GM10266 (cell line): ENCODE measurements around the gene ABCC11.

ENCODE experiments used
- DNase-seq: peaks from one replicate; pipeline ENCODE4 v3.0.0; 2012; ENCODE audit errors: extremely low spot score
- TF ChIP-seq, protein P1 (sequence below): IDR thresholded peaks from 2 replicates; pipeline ENCODE4 v1.5.1; 2012; ENCODE audit warnings: mild to moderate bottlenecking, low read depth; ENCODE audit not compliant: control insufficient read depth, insufficient read depth; ENCODE audit errors: missing control alignments

ABCC11 gene

DNA sequence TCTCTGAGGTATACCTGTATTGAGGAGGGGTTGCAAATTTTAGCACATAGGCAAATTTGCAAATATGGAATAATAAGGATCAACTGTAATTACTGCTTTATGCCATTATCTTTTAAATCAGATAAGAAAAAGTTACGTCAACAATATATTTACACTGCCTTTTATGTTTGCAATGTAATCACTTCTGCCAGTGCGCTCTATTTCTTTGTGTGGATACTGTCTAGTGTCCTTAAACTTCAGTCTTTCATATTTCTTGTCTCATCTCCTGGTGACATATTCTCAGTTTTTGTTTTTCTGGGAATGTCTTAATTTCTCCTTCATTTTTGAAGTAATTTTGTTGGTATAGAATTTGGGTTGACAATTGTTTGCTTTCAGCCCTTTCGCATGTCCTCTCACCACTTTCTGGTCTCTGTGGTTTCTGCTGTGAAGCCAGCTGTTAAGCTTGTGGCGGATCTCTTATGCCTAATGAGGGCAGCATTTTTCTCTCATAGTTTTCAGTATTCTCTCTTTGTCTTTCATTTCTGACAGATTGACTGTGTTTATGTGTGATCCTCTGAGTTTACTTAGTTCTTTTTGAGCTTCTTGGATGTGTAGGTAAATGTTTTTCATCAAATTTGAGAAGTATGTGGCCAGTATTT lies 37.6 kb upstream of the ABCC11 start:
- TF ChIP-seq, protein P1, sequence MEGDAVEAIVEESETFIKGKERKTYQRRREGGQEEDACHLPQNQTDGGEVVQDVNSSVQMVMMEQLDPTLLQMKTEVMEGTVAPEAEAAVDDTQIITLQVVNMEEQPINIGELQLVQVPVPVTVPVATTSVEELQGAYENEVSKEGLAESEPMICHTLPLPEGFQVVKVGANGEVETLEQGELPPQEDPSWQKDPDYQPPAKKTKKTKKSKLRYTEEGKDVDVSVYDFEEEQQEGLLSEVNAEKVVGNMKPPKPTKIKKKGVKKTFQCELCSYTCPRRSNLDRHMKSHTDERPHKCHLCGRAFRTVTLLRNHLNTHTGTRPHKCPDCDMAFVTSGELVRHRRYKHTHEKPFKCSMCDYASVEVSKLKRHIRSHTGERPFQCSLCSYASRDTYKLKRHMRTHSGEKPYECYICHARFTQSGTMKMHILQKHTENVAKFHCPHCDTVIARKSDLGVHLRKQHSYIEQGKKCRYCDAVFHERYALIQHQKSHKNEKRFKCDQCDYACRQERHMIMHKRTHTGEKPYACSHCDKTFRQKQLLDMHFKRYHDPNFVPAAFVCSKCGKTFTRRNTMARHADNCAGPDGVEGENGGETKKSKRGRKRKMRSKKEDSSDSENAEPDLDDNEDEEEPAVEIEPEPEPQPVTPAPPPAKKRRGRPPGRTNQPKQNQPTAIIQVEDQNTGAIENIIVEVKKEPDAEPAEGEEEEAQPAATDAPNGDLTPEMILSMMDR: no peak
- no peak for DNase-seq

DNA sequence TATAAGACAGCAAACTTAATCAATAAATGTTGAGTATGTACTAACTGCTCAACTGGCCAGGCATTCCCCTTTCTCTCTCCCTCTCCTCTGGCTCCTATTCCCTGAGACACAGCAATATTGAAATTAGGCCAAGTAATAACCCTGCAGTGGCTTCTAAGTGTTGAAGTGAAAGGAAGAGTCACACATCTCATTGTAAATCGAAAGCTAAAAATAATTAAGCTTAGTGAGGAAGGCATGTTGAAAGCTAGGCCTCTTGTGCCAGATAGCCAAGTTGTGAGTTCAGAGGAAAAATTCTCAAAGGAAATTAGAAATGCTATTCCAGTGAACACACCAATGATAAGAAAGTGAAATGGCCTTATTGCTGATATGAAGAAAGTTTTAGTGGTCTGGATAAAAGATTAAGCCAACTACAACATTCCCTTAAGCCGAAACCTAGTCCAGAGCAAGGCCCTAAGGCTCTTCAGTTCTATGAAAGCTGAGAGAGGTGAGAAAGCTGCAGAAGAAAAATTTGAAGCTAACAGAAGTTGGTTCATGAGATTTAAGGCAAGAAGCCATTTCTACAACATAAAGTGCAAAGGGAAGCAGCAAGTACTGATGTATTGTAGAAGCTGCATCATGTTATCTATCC lies 35.4 kb upstream of the ABCC11 start:
- no peak for DNase-seq
- TF ChIP-seq, protein P1: no peak

DNA sequence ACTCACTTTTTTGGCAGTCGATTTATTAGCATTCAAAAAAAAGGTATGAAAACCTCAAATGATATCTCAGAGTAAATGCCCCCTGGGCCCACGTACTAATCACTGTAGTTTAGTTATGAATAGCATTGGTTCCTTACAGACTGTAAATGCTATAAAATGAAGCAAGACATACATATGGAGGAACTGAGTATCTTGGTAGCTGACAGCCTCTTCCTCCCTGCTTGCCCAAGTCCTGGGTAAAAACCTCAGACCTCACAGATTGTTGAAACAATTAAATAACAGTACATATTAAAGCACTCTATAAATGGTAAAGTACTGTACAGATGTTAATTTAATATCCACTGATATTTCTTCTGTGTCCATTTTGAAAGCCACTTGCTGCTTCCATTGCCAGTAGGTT lies 33.2 kb upstream of the ABCC11 start:
- DNase-seq: no peak
- TF ChIP-seq, protein P1: no peak

DNA sequence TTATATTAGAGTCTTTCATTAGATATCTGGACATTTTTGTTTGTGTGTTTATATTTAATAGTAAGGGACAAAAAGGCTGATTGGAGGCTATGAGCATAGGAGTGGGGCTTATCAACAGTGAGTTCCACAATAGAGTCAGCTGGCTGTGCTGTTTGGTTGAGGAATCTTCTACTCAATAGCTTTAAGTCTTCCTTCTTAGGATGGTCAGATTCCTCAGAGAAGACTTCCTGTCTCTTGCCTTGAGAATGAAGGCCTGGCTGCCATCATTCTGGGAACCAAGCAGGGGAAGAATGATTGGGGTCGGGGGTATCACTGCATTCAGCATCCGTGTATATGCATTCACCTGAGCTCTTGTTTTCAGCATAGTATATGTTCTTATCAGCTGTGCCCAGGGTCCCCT lies 31.9 kb upstream of the ABCC11 start:
- TF ChIP-seq, protein P1: no peak
- DNase-seq: no peak

DNA sequence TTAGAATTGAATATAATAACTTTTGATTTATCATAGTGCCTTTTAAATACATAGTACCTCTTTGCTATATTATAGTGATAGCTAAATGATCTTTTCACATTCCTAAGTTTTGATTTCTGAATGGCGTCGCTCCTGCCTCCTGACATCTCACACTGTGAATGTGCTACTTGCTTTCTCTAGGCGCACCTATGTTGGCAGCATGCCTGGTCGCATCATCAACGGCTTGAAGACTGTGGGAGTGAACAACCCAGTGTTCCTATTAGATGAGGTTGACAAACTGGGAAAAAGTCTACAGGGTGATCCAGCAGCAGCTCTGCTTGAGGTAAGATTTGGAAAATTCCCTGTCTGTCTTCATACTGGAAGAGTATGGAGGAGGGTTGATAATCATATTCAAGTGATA lies 29.8 kb upstream of the ABCC11 start:
- TF ChIP-seq, protein P1: no peak
- no peak for DNase-seq

DNA sequence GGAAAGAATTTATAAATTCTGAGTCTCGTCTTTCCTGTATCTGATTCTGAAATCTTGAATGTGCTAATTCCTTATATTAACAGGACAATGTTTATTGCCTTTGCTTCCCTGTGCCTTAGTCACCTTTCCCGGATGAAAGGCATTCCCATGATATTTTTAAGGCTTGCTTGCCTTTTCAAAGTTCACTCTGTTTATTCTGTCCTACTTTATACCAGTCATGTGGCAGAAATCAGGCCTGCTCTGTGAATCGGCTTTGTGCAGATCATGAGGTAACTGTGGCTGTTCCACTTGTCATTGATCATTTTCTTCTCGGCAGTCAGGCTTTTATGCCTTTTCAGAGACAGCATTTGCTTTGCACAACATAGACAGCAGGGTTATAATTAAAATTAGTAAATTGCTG lies 28.8 kb upstream of the ABCC11 start:
- no peak for DNase-seq
- TF ChIP-seq, protein P1: no peak

DNA sequence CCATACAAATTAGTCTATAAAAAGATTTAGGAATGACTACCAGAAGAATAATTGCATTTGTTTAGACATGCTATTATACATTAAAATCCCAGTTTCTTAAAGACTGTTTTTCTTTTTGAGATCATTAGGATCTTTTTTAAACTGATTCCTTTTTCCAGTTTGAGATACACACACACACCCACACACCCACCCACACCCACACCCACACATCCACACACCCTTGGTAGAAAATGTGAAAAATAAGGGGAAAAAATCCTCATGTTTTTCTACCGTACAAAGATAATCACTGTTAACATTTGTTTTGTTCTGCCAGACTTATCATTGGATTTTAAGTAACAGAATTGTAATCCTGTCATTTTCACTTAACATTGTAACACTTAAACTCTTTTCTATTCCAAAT lies 27.1 kb upstream of the ABCC11 start:
- TF ChIP-seq, protein P1: no peak

More for the DNA sequence above, 27.1 kb upstream of the ABCC11 start:
- no peak for DNase-seq
